ENCODE results near the gene SYT15.
"Not testable (repeated sequence)": the region's sequence is repeated elsewhere in the genome, so short reads cannot be mapped to it uniquely, and the experiment has no call there.

DNA sequence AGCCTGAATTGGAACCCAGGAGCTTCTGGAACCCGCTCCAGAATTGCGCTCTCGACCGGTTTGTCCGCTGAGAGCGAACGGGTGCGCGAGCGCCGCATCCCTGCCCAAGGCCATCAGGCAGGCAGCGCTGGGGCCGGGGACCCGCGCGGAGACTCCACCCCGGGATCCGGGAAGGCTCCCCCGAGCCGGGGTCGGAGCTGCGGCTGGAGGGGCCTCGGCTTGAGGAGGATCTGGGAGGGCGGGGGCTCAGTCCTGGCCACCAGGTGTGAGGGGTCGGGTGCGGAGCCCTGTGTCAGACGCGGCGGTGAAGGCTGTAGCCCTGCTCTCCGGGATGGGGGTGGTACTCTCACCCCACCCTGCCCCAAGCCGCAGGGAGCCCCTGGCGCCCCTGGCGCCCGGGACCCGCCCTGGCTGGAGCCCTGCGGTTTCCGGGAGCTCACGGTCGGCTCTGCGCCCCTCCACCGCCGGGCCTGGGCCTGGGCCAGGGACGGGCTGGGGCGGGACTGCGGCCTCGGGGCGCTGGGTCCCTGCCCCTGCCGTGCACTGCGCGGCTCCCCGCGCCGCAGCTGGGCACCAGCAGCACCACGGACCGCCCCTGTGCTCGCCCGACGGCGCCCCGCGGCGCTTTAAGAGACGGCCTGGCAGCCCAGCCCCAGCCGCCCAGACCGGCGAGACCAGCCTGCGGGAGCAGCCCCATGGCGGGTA lies at the start of gene SYT15:
- not testable (repeated sequence) for TF ChIP-seq POLR2A (IDR thresholded peaks at IDR 0.05)
- TF ChIP-seq, protein P1, sequence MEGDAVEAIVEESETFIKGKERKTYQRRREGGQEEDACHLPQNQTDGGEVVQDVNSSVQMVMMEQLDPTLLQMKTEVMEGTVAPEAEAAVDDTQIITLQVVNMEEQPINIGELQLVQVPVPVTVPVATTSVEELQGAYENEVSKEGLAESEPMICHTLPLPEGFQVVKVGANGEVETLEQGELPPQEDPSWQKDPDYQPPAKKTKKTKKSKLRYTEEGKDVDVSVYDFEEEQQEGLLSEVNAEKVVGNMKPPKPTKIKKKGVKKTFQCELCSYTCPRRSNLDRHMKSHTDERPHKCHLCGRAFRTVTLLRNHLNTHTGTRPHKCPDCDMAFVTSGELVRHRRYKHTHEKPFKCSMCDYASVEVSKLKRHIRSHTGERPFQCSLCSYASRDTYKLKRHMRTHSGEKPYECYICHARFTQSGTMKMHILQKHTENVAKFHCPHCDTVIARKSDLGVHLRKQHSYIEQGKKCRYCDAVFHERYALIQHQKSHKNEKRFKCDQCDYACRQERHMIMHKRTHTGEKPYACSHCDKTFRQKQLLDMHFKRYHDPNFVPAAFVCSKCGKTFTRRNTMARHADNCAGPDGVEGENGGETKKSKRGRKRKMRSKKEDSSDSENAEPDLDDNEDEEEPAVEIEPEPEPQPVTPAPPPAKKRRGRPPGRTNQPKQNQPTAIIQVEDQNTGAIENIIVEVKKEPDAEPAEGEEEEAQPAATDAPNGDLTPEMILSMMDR (IDR thresholded peaks at IDR 0.05): not testable (repeated sequence)

Data from vagina (tissue), 2 donors.